IMR-90 (cell line): ENCODE measurements around the gene VEGFA. TPM values are rescaled to one million over a fixed set of nuclear protein-coding genes. Genes with fewer than 3 reads are reported as not detected.

Source experiments
- ATAC-seq: fragments of 200-7000 bp; cut with Tn5 transposase; 2 replicates; pipeline ENCODE4 v1.9.1; 2020; ENCODE audit warnings: low read depth, mild to moderate bottlenecking, moderate library complexity
- BruUV-seq: library from RNA; stranded (reverse); fragments of 400-500 nt; replicated peaks from 2 replicates; lab custom pipeline; 2021; lab: Mats Ljungman, UMichigan
- CTCF ChIA-PET: fragments of 300-600 bp; formaldehyde crosslinking; extraction: SDS; loops from one replicate; lab custom pipeline; 2021; ENCODE audit warnings: antibody characterized with exemption; lab: Yijun Ruan, JAX
- POLR2A ChIA-PET: fragments of 300-600 bp; sonication (Branson Sonifier 250); formaldehyde crosslinking; loops from one replicate; lab custom pipeline; 2022; ENCODE audit warnings: antibody characterized with exemption; ENCODE audit not compliant: unreplicated experiment; lab: Charles Lee
- DNase-seq: peaks from one replicate; pipeline ENCODE4 v3.0.0; 2013
- H2AFZ ChIP-seq: replicated peaks from 2 replicates; pipeline ENCODE3; 2013; ENCODE audit warnings: low read length, mild to moderate bottlenecking; ENCODE audit not compliant: poor library complexity
- H2AK5ac ChIP-seq: 2 replicates; pipeline ENCODE4 v1.6.1; 2013; ENCODE audit warnings: low read depth, low read length, inconsistent platforms
- H2AK9ac ChIP-seq: replicated peaks from 2 replicates; pipeline ENCODE3; 2013; ENCODE audit warnings: mild to moderate bottlenecking, low read depth, low read length, moderate library complexity; ENCODE audit not compliant: poor library complexity
- H2BK120ac ChIP-seq: 2 replicates; pipeline ENCODE4 v1.6.1; 2013; ENCODE audit warnings: low read depth, low read length, inconsistent platforms
- H2BK15ac ChIP-seq: 3 replicates; pipeline ENCODE4 v1.6.1; 2013; ENCODE audit warnings: low read depth, low read length, inconsistent platforms
- H2BK20ac ChIP-seq: 2 replicates; pipeline ENCODE4 v1.6.1; 2013; ENCODE audit warnings: low read depth, mild to moderate bottlenecking, inconsistent platforms, low read length, moderate library complexity
- H2BK5ac ChIP-seq: 2 replicates; pipeline ENCODE4 v1.6.1; 2013; ENCODE audit warnings: mild to moderate bottlenecking, low read depth, low read length, inconsistent platforms; ENCODE audit not compliant: poor library complexity, severe bottlenecking
- H3K14ac ChIP-seq: replicated peaks from 2 replicates; pipeline ENCODE4 v1.6.1; 2013; ENCODE audit warnings: low read depth, low read length, inconsistent platforms
- H3K18ac ChIP-seq: 2 replicates; pipeline ENCODE4 v1.6.1; 2013; ENCODE audit warnings: low read depth, low read length, control low read depth
- H3K23ac ChIP-seq: 2 replicates; pipeline ENCODE4 v1.6.1; 2013; ENCODE audit warnings: low read depth, low read length, inconsistent platforms
- H3K27ac ChIP-seq: 2 replicates; pipeline ENCODE4 v1.5.1; 2013; ENCODE audit warnings: mild to moderate bottlenecking, control low read depth, low read length; ENCODE audit not compliant: insufficient read depth
- H3K27me3 ChIP-seq: 2 replicates; pipeline ENCODE4 v1.6.1; 2013; ENCODE audit warnings: low read length; ENCODE audit not compliant: control insufficient read depth, insufficient read depth
- H3K36me3 ChIP-seq: 2 replicates; pipeline ENCODE4 v1.6.1; 2013; ENCODE audit warnings: low read length, mixed read lengths; ENCODE audit not compliant: control insufficient read depth, insufficient read depth
- H3K4ac ChIP-seq: 2 replicates; pipeline ENCODE4 v1.6.1; 2013; ENCODE audit warnings: low read depth, low read length, inconsistent platforms
- H3K4me1 ChIP-seq: 2 replicates; pipeline ENCODE4 v1.6.1; 2013; ENCODE audit warnings: low read length, mixed read lengths; ENCODE audit not compliant: control insufficient read depth, insufficient read depth
- H3K4me2 ChIP-seq: 2 replicates; pipeline ENCODE4 v1.6.1; 2013; ENCODE audit warnings: low read depth, mild to moderate bottlenecking, control low read depth, low read length, moderate library complexity
- H3K4me3 ChIP-seq: 2 replicates; pipeline ENCODE4 v1.5.1; 2013; ENCODE audit warnings: low read depth, mild to moderate bottlenecking, control low read depth, low read length, moderate library complexity; ENCODE audit not compliant: insufficient read depth
- H3K56ac ChIP-seq: 2 replicates; pipeline ENCODE4 v1.6.1; 2013; ENCODE audit warnings: low read length, inconsistent platforms; ENCODE audit not compliant: insufficient read depth; ENCODE audit errors: extremely low read depth
- H3K79me1 ChIP-seq, 2 experiments: 2 replicates each; pipeline ENCODE4 v1.6.1; 2013; ENCODE audit warnings: low read length in 2 of 2, inconsistent platforms in 1 of 2, low read depth in 1 of 2
- H3K9ac ChIP-seq: 2 replicates; pipeline ENCODE4 v1.6.1; 2013; ENCODE audit warnings: low read depth, low read length, control low read depth
- H3K9me1 ChIP-seq: 2 replicates; pipeline ENCODE4 v1.6.1; 2013; ENCODE audit warnings: low read length, inconsistent platforms; ENCODE audit not compliant: insufficient read depth
- H3K9me3 ChIP-seq: 2 replicates; pipeline ENCODE4 v1.6.1; 2013; ENCODE audit warnings: low read length; ENCODE audit not compliant: control insufficient read depth, insufficient read depth
- H4K20me1 ChIP-seq: 2 replicates; pipeline ENCODE4 v1.6.1; 2013; ENCODE audit warnings: low read length, inconsistent platforms; ENCODE audit not compliant: insufficient read depth
- H4K5ac ChIP-seq: 2 replicates; pipeline ENCODE4 v1.6.1; 2013; ENCODE audit warnings: mild to moderate bottlenecking, low read depth, low read length, control low read depth
- H4K8ac ChIP-seq, 2 experiments: 2 replicates each; pipeline ENCODE4 v1.6.1; 2013; ENCODE audit warnings: low read depth in 2 of 2, low read length in 2 of 2, control low read depth in 1 of 2, inconsistent platforms in 1 of 2
- H4K91ac ChIP-seq: 2 replicates; pipeline ENCODE4 v1.6.1; 2013; ENCODE audit warnings: low read depth, low read length, inconsistent platforms; ENCODE audit not compliant: insufficient read depth
- CHD1 ChIP-seq: IDR thresholded peaks from 2 replicates; pipeline ENCODE4 v1.6.1; 2012; ENCODE audit warnings: low read depth, low read length, improper control_type of control experiment
- ELK1 ChIP-seq: fragments of 150-350 bp; IDR thresholded peaks from 2 replicates; pipeline ENCODE4 v1.6.1; 2016; ENCODE audit warnings: low read depth, mild to moderate bottlenecking, low read length, moderate library complexity, borderline replicate concordance
- RCOR1 ChIP-seq: IDR thresholded peaks from 2 replicates; pipeline ENCODE4 v1.6.1; 2012; ENCODE audit warnings: mild to moderate bottlenecking, low read length, improper control_type of control experiment; ENCODE audit not compliant: insufficient replicate concordance
- WGBS, 2 experiments: methylation state at CpG; one replicate each; pipeline versions ENCODE4 v1.1.5 to v1.1.7; 2013; ENCODE audit warnings: missing lambda C conversion rate in 2 of 2; ENCODE audit not compliant: insufficient read length in 1 of 2; ENCODE audit errors: extremely low coverage in 2 of 2; 5-methylcytosine and 5-hydroxymethylcytosine counted together
- dilution Hi-C: fragments of 300-500 bp; cut with HindIII; formaldehyde crosslinking; loops from one replicate; pipeline ENCODE4 v1.14.3; 2018; ENCODE audit warnings: low sequenced_read_pairs; ENCODE audit not compliant: unreplicated experiment
- in situ Hi-C: fragments of 300-500 bp; cut with MboI; formaldehyde crosslinking; loops from 3 replicates; pipeline ENCODE4 v1.14.3; 2019; ENCODE audit warnings: low sequenced_read_pairs, inconsistent platforms, mixed read lengths
- intact Hi-C: fragments of 100-400 bp; cut with micrococcal nuclease; formaldehyde crosslinking; loops from 2 replicates; pipeline ENCODE4 v1.10.0; 2022
- polyA plus RNA-seq, 3 experiments: library from polyadenylated mRNA; depleted of rRNA; stranded (reverse); fragments of >200 nt; gene quantifications; 2 replicates each; pipeline ENCODE4 v1.2.3, GENCODE V29; 2012; ENCODE audit warnings: low replicate concordance in 1 of 3
- total RNA-seq: library from RNA; depleted of rRNA; stranded (reverse); fragments of >200 nt; gene quantifications from 2 replicates; pipeline ENCODE4 v1.2.3, GENCODE V29; 2012
- TF ChIP-seq, protein P1 (sequence below): conservative IDR thresholded peaks from 2 replicates; pipeline ENCODE4 v1.5.1; 2012; ENCODE audit warnings: mild to moderate bottlenecking, low read depth, low read length, improper control_type of control experiment

The VEGFA gene
- total and polyA plus RNA-seq, 2 of the 4 experiments (the other 2 are of a cell fraction) = 190 to 234 TPM

GRCh38 chr6:43764772-43765171, 5.2 kb upstream of the VEGFA start:
- Histone ChIP-seq H2AFZ (no peak overlapping the region), H2BK5ac (no peak overlapping the region), H3K4me2 (no peak overlapping the region), H3K9me1 (no peaks in the 10 kb centered on the region), H2AK9ac (no peak overlapping the region), H3K4me1 (peaks cover 26% of the 10 kb centered on the region), H3K23ac (no peak overlapping the region), H3K9me3 (no peaks in the 10 kb centered on the region), H4K91ac (no peak overlapping the region), H3K56ac (no peak overlapping the region), H3K36me3 (no peaks in the 10 kb centered on the region), H3K14ac (no peak overlapping the region), H2BK20ac (no peak overlapping the region), H3K4ac (no peak overlapping the region), H2AK5ac (no peak overlapping the region), H3K27ac (no peak overlapping the region), H2BK120ac (no peak overlapping the region), H3K27me3 (peaks cover 21% of the 10 kb centered on the region), H4K20me1 (peaks cover 4% of the 10 kb centered on the region; the same call in 1 of the 2 replicates), H3K18ac (no peak overlapping the region), H2BK15ac (no peak overlapping the region), H3K4me3 (no peak overlapping the region), H3K79me1 (peaks cover 0 to 7% of the 10 kb centered on the region in 2 experiments; a peak in 1 of 4 replicates), H4K8ac (no peak overlapping the region), H4K5ac (no peak overlapping the region), H3K9ac (no peak overlapping the region)
- DNase-seq (no peak), ATAC-seq (no peak)
- TF ChIP-seq ELK1 (no peak), RCOR1 (no peak), CHD1 (no peak)
- TF ChIP-seq, protein P1, sequence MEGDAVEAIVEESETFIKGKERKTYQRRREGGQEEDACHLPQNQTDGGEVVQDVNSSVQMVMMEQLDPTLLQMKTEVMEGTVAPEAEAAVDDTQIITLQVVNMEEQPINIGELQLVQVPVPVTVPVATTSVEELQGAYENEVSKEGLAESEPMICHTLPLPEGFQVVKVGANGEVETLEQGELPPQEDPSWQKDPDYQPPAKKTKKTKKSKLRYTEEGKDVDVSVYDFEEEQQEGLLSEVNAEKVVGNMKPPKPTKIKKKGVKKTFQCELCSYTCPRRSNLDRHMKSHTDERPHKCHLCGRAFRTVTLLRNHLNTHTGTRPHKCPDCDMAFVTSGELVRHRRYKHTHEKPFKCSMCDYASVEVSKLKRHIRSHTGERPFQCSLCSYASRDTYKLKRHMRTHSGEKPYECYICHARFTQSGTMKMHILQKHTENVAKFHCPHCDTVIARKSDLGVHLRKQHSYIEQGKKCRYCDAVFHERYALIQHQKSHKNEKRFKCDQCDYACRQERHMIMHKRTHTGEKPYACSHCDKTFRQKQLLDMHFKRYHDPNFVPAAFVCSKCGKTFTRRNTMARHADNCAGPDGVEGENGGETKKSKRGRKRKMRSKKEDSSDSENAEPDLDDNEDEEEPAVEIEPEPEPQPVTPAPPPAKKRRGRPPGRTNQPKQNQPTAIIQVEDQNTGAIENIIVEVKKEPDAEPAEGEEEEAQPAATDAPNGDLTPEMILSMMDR = no peak
- in situ Hi-C loops = loop anchor here (5.0 kb wide), 1 partner anchor 97 kb away; no protein-coding TSS in a partner anchor
- intact Hi-C loops = no loop called here
- WGBS, 2 experiments = 80% methylated on average over 2 of the region's 5 CpGs; no CpG with 5 or more reads in 1 of the 2 experiments
- dilution Hi-C loops = no loop called here
- POLR2A ChIA-PET = no interaction called here
- BruUV-seq = no TSS peak
- CTCF ChIA-PET = interaction anchor here (0.8 kb wide), 1 partner anchor 310 kb away, joined by 5 read pairs; no protein-coding TSS in a partner anchor
